Caco-2 (cell line): ENCODE measurements around the gene MDH1B. TPM values are rescaled to one million over a fixed set of nuclear protein-coding genes. Genes with fewer than 3 reads are reported as not detected.

Experiments used
- BruUV-seq: library from RNA; stranded (reverse); fragments of 400-500 nt; replicated peaks from 2 replicates; lab custom pipeline; 2021; lab: Mats Ljungman, UMichigan
- CTCF ChIA-PET: fragments of 300-600 bp; sonication (Branson Sonifier 250); formaldehyde crosslinking; loops from one replicate; lab custom pipeline; 2022; ENCODE audit warnings: antibody characterized with exemption; lab: Charles Lee
- POLR2A ChIA-PET: fragments of 300-600 bp; sonication (Branson Sonifier 250); formaldehyde crosslinking; loops from one replicate; lab custom pipeline; 2022; ENCODE audit warnings: antibody characterized with exemption; lab: Charles Lee
- DNase-seq, 2 experiments: peaks; one replicate each; pipeline versions ENCODE4 v3.0.0 to v3.0.0-alpha.2; 2020 to 2022
- H3K27me3 ChIP-seq: replicated peaks from 2 replicates; pipeline ENCODE4 v1.6.0; 2011; ENCODE audit warnings: low read length; ENCODE audit not compliant: control insufficient read depth, insufficient read depth
- H3K36me3 ChIP-seq: 2 replicates; pipeline ENCODE4 v1.5.1; 2011; ENCODE audit warnings: low read length; ENCODE audit not compliant: control insufficient read depth, insufficient read depth
- H3K4me1 ChIP-seq: fragments of 250-450 bp; sonication (Bioruptor Pico); 2 replicates; pipeline ENCODE4 v1.5.1; 2020; ENCODE audit warnings: mild to moderate bottlenecking
- H3K4me3 ChIP-seq: 2 replicates; pipeline ENCODE4 v1.5.1; 2011; ENCODE audit warnings: low read depth, mild to moderate bottlenecking, control low read depth, low read length
- H3K9me3 ChIP-seq: fragments of 250-450 bp; sonication (Bioruptor Pico); 2 replicates; pipeline ENCODE4 v1.5.1; 2020; ENCODE audit warnings: mild to moderate bottlenecking, moderate library complexity
- H3K27ac Mint-ChIP-seq: one replicate; pipeline ENCODE4 v1.8.0; 2022; ENCODE audit warnings: mixed read lengths; ENCODE audit not compliant: unreplicated experiment
- H3K27me3 Mint-ChIP-seq: one replicate; pipeline ENCODE4 v1.8.0; 2022; ENCODE audit warnings: mixed read lengths; ENCODE audit not compliant: insufficient read depth, unreplicated experiment
- H3K36me3 Mint-ChIP-seq: one replicate; pipeline ENCODE4 v1.8.0; 2022; ENCODE audit warnings: mild to moderate bottlenecking, mixed read lengths; ENCODE audit not compliant: insufficient read depth, unreplicated experiment
- H3K4me1 Mint-ChIP-seq: one replicate; pipeline ENCODE4 v1.8.0; 2022; ENCODE audit warnings: low read depth, mixed read lengths; ENCODE audit not compliant: unreplicated experiment
- H3K4me3 Mint-ChIP-seq: one replicate; pipeline ENCODE4 v1.8.0; 2022; ENCODE audit warnings: mild to moderate bottlenecking, moderate library complexity, mixed read lengths; ENCODE audit not compliant: unreplicated experiment
- H3K9me3 Mint-ChIP-seq: one replicate; pipeline ENCODE4 v1.8.0; 2022; ENCODE audit warnings: mixed read lengths; ENCODE audit not compliant: unreplicated experiment
- CTCF ChIP-seq, 2 experiments: fragments of 200-600 bp in 1 of 2; IDR thresholded peaks; 1 replicate in 1 of 2; 2 replicates in 1 of 2; pipeline versions ENCODE4 v1.5.1 to v1.8.0; 2011 to 2022; ENCODE audit warnings: antibody characterized with exemption in 1 of 2, control low read depth in 1 of 2, inconsistent platforms in 1 of 2, low read depth in 1 of 2, low read length in 1 of 2, mild to moderate bottlenecking in 1 of 2, moderate library complexity in 1 of 2; ENCODE audit not compliant: insufficient read depth in 1 of 2, severe bottlenecking in 1 of 2, unreplicated experiment in 1 of 2
- intact Hi-C: fragments of 100-400 bp; cut with micrococcal nuclease; formaldehyde crosslinking; loops from one replicate; pipeline ENCODE4 v1.10.0; 2022; ENCODE audit not compliant: unreplicated experiment
- total RNA-seq: library from RNA; stranded (reverse); gene quantifications from 2 replicates; pipeline ENCODE4 v1.2.3, GENCODE V29; 2022

MDH1B gene
- total RNA-seq, 1 experiment from 2014 or later = 0.34 TPM

GRCh38 chr2:206801418-206802189 is 36.5 kb upstream of the MDH1B start:
- ChIA-PET CTCF (interaction anchor here (1.3 kb wide), 1 partner anchor 189 kb away, joined by 4 read pairs; no protein-coding TSS in a partner anchor), POLR2A (no interaction called here)
- H3K9me3 ChIP-seq = no peaks in the 10 kb centered on the region
- BruUV-seq = no TSS peak
- DNase-seq = no peak
- Mint-ChIP-seq H3K27ac (no peak overlapping the region), H3K27me3 (no peaks in the 10 kb centered on the region), H3K4me3 (no peak overlapping the region), H3K36me3 (no peaks in the 10 kb centered on the region), H3K9me3 (no peaks in the 10 kb centered on the region), H3K4me1 (no peaks in the 10 kb centered on the region)
- no peaks in the 10 kb centered on the region for H3K36me3 ChIP-seq
- no peaks in the 10 kb centered on the region for H3K4me1 ChIP-seq
- no peaks in the 10 kb centered on the region for H3K27me3 ChIP-seq
- intact Hi-C loops = loop anchor here (10.0 kb wide), 2 partner anchors 263 to 513 kb away; no protein-coding TSS in a partner anchor
- TF ChIP-seq CTCF (IDR thresholded peaks at IDR 0.05; ENCODE audit: insufficient read depth in 1 of 2, low read depth in 1 of 2, low read length in 1 of 2, severe bottlenecking in 1 of 2, unreplicated experiment in 1 of 2) = no peak
- no peak overlapping the region for H3K4me3 ChIP-seq

GRCh38 chr2:206800506-206801417 is 35.6 kb upstream of the MDH1B start:
- Mint-ChIP-seq H3K36me3 (no peaks in the 10 kb centered on the region), H3K4me1 (no peaks in the 10 kb centered on the region), H3K4me3 (no peak overlapping the region), H3K9me3 (no peaks in the 10 kb centered on the region), H3K27ac (no peak overlapping the region), H3K27me3 (no peaks in the 10 kb centered on the region)
- no peaks in the 10 kb centered on the region for H3K27me3 ChIP-seq
- H3K36me3 ChIP-seq = no peaks in the 10 kb centered on the region
- H3K9me3 ChIP-seq = no peaks in the 10 kb centered on the region
- peak; percentile 64 to 69 for TF ChIP-seq CTCF (IDR thresholded peaks at IDR 0.05; ENCODE audit: insufficient read depth in 1 of 2, low read depth in 1 of 2, low read length in 1 of 2, severe bottlenecking in 1 of 2, unreplicated experiment in 1 of 2)
- H3K4me3 ChIP-seq = no peak overlapping the region
- peak; percentile 50 to 71 for DNase-seq
- no peaks in the 10 kb centered on the region for H3K4me1 ChIP-seq
- ChIA-PET CTCF (interaction anchor here (1.1 to 1.6 kb wide), 3 partner anchors 40 to 602 kb away, joined by 3 to 4 read pairs (median 4); no protein-coding TSS in a partner anchor), POLR2A (no interaction called here)
- no TSS peak for BruUV-seq
- intact Hi-C loops = loop anchor here (1.0 to 10.0 kb wide), 6 partner anchors 41 to 675 kb away; no protein-coding TSS in a partner anchor

- Mint-ChIP-seq H3K4me1 (no peaks in the 10 kb centered on the region), H3K27me3 (no peaks in the 10 kb centered on the region), H3K27ac (no peak overlapping the region), H3K36me3 (peaks cover 11% of the 10 kb centered on the region), H3K9me3 (no peaks in the 10 kb centered on the region), H3K4me3 (no peak overlapping the region)
- Histone ChIP-seq H3K4me3 (no peak overlapping the region), H3K4me1 (no peaks in the 10 kb centered on the region), H3K27me3 (no peaks in the 10 kb centered on the region), H3K36me3 (peaks cover 1% of the 10 kb centered on the region; the same call in 1 of the 2 replicates), H3K9me3 (no peaks in the 10 kb centered on the region)
- BruUV-seq = no TSS peak
- CTCF ChIA-PET = no interaction called here
- intact Hi-C loops = no loop called here
- no peak for DNase-seq
- POLR2A ChIA-PET = no interaction called here
- TF ChIP-seq CTCF (IDR thresholded peaks at IDR 0.05; ENCODE audit: insufficient read depth in 1 of 2, low read depth in 1 of 2, low read length in 1 of 2, severe bottlenecking in 1 of 2, unreplicated experiment in 1 of 2) = no peak
These were observed 34.0 kb upstream of the MDH1B start for GRCh38 chr2:206799083-206799482.
